ENCODE data around the gene STX8.

The STX8 gene

DNA sequence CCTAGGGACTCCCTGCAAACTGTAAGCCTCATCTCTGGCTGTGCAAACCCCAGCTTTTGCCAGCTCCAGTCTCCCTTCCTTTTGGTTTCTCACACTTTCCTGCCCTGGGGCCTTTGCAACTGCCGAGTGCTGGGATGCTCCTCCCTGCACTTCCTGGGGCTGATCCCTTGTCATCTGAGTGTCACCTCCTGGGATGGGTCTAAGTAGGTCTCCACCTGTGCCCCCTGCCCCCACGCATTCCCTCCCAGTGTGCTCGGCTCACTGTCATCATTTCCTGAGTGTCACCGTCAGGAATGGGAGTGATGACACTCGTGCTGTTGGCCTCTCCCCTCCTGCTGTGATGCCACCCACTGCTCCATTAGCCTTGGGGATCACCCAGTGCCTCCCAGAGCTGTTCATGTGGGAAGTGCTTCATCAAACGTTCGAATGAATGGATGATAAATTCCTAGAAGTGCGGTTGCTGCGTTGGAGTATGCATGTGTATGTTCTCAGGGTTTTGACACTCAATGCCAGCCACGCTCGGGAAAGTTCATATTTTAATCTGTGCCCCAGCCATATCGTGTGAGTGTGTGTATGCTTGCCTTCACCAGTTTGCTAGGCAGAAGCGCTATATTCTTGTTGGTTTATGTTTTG lies 364.4 kb downstream of the STX8 start:
- TF ChIP-seq POLR2A (IDR thresholded peaks at IDR 0.05; ENCODE audit: low read depth, low read length): no peak
- FAIRE-seq (no peak), DNase-seq (ENCODE audit: insufficient read length, low spot score) (no peak)

- no peak for FAIRE-seq
- no peak for TF ChIP-seq POLR2A (IDR thresholded peaks at IDR 0.05; ENCODE audit: low read depth, low read length)
- DNase-seq (ENCODE audit: insufficient read length, low spot score): no peak
These were observed 365.7 kb downstream of the STX8 start for GRCh38 chr17:9209781-9210370.

DNA sequence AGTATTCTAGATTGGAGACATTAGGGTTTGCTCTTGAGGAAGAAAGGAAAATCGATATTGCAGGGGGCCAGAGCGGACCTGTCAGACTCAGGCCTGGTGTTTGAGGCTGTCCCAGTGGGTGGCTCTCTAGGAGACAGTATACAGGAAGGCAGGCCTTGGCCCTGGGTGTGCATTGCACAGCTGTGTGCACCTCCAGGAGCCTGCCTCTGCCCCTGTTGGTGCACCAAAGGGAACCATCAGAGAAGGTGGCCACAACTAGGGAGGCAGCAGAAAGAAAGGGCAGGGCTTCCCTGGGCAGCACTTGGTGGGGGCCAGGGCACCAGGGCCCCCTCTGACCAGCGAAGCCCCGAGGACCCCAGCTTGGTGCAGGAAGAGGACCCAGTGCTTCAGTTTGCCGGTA lies 366.3 kb downstream of the STX8 start:
- no peak for TF ChIP-seq POLR2A (IDR thresholded peaks at IDR 0.05; ENCODE audit: low read depth, low read length)
- no peak for FAIRE-seq
- no peak for DNase-seq (ENCODE audit: insufficient read length, low spot score)

- DNase-seq (ENCODE audit: insufficient read length, low spot score): no peak
- FAIRE-seq: no peak
- no peak for TF ChIP-seq POLR2A (IDR thresholded peaks at IDR 0.05; ENCODE audit: low read depth, low read length)
These were observed 367.1 kb downstream of the STX8 start for GRCh38 chr17:9208381-9209105.

DNA sequence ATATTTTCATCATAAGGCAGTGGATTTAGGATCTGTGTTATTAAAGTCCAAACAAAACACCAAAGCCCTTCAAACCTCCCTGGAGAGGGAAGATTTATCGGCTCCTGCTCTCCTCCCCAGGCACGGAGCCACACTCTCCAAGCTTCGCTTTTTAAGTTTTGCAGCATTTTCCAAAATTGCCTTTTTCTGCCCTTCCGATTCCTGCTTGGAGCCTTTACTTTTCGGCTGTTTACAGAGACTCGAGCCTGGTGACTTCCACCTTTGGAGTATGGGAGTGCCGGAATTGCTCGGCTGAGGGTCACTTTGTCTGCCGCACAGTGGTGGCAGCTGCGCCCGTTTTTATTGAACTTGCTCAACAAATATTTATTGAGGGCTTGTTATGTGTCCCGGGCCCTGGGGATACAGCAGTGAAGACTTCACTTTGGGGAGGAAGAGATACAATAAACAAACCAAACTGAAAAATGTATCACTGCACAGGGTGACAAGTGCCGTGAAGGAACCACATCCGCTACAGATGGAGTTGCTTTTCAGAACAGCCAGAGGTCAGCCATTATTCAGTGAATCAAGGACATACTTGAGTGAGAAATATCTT lies 368.8 kb downstream of the STX8 start:
- no peak for TF ChIP-seq POLR2A (IDR thresholded peaks at IDR 0.05; ENCODE audit: low read depth, low read length)
- FAIRE-seq: no peak
- DNase-seq (ENCODE audit: insufficient read length, low spot score): no peak

DNA sequence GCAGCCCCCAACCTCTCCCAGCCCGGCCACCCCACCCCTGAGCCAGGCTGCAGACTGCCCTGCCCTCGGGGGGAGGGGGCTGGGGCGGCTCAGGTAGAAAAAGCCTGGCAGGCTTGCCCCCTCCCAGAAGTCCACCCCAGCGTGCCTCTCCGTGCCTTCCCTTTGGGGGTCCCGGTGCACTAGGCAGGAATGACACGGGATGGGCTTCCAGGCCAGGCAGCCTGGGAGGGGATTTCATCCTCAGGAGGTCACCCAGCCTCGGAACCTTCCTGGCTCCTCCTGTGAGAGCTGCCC lies 369.3 kb downstream of the STX8 start:
- no peak for TF ChIP-seq POLR2A (IDR thresholded peaks at IDR 0.05; ENCODE audit: low read depth, low read length)
- no peak for FAIRE-seq
- no peak for DNase-seq (ENCODE audit: insufficient read length, low spot score)

DNA sequence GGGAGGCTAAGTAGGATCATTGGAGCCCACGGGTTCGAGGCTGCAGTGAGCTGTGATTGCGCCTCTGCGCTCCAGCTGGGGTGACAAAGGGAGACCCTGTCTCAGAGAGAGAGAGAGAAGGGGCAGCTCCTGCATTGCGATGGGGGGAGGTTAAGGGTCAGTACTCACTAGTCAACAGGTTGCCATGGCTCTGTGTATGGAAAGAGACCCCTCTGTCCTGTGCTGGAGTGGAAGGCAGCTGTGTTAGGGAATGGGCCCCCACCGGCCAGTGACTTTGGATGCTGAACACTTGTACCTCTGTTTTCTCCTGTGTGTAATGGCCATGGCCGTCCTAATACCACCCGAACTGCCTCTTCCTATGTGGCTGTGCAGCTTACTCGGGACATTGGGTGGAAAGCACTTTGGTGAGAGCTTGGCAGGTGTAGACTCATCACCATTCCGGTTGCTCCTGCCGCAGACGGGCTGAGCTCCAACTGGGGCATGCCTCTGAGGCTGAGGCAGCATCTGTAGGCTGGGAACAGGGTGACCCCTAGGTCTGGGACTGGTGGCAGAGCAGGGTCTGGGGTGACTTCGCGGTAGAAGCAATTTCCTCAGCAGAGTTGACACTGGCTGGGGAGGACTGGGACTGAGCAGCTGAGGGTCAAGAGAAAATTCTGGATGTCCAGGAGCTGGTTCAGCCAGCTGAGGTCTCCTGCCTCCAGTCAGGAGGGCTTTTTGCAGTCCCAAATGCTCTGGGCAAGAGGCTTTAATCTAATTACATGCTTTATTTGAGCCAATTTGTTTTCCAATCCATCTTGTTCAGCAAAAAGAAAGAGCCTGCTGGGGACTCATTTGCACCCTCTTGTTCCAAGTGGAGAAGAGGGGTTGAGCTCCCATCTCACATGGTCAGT lies 369.9 kb downstream of the STX8 start:
- FAIRE-seq (no peak), DNase-seq (ENCODE audit: insufficient read length, low spot score) (no peak)
- TF ChIP-seq POLR2A (IDR thresholded peaks at IDR 0.05; ENCODE audit: low read depth, low read length): no peak

DNA sequence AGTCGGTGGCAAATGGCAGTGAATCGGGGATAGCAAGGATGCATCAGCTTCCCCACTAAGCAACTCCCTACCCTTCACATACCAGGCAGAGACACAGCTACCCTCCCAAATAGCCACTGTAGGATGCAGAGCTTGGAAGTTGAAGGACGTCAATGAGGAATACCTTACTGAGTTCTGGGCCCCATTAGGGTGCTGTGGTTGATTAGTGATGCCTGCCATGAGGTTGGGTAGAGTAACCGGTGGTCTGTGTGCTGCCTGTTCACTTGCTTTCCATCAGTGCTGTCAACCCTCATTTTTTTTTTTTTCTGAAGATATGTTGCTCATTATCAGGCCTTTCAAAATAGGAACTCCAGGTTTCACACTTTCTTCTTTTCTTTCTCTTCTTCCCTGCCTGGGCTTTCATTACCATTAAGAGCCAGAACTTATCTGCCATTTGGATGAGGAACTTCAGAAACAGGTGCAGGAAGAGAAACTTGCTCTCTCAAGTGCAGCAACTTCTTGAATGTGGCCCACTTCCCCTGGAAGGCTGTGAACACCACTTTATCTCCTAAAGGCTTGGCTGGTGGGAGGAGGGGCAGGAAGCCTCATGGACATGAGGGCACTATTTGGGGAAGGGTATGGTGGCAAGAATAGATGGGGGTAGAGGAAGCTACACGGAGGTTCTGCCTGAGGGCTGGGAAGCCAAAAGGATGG lies 370.8 kb downstream of the STX8 start:
- no peak for TF ChIP-seq POLR2A (IDR thresholded peaks at IDR 0.05; ENCODE audit: low read depth, low read length)
- no peak for DNase-seq (ENCODE audit: insufficient read length, low spot score)
- no peak for FAIRE-seq

GRCh38 chr17:9203771-9204425 lies 371.7 kb downstream of the STX8 start:
- no peak for DNase-seq (ENCODE audit: insufficient read length, low spot score)
- FAIRE-seq: no peak

DNA sequence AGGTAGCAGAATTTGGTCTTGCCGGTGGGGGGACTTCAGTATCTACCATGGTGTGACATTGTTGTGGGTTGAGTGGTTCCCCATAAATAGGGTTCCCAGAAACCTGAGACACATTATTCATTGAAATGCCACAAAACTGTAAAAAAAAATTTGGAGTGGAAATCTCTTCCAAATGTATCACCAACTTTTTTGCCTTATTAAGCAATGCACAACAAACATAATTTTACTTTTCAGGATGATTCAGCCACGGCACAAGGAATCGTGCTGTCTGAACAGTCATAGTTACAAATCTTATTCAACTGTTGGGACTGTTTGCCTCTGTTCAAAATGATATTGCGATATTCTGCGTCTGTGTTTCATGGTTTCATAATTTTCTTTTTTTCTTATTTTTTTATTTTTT lies 373.1 kb downstream of the STX8 start:
- no peak for DNase-seq (ENCODE audit: insufficient read length, low spot score)
- TF ChIP-seq POLR2A (IDR thresholded peaks at IDR 0.05; ENCODE audit: low read depth, low read length): no peak
- FAIRE-seq: no peak

More at GRCh38 chr17:9203771-9204425, 371.7 kb downstream of the STX8 start:
- TF ChIP-seq POLR2A (IDR thresholded peaks at IDR 0.05; ENCODE audit: low read depth, low read length): no peak

- DNase-seq (ENCODE audit: insufficient read length, low spot score): no peak
- FAIRE-seq: no peak
- no peak for TF ChIP-seq POLR2A (IDR thresholded peaks at IDR 0.05; ENCODE audit: low read depth, low read length)
These were observed 374.8 kb downstream of the STX8 start for GRCh38 chr17:9200699-9201359.
